WTC11 (cell line): ENCODE results near the gene THSD4.

ENCODE experiments used
- CREB1 ChIP-seq: sonication (generic); formaldehyde crosslinking; IDR thresholded peaks from 2 replicates; pipeline ENCODE4 v1.8.0; 2023; ENCODE audit warnings: mild to moderate bottlenecking, missing genetic modification reagents
- GRHL2 ChIP-seq: fragments of 250-450 bp; sonication (Bioruptor Pico); IDR thresholded peaks from 2 replicates; pipeline ENCODE4 v1.8.0; 2022; ENCODE audit warnings: mild to moderate bottlenecking, moderate library complexity; ENCODE audit not compliant: insufficient replicate concordance, severe bottlenecking
- JUN ChIP-seq: sonication (generic); formaldehyde crosslinking; IDR thresholded peaks from 2 replicates; pipeline ENCODE4 v1.8.0; 2023; ENCODE audit warnings: mild to moderate bottlenecking, missing genetic modification reagents
- MYBL2 ChIP-seq: sonication (generic); formaldehyde crosslinking; IDR thresholded peaks from 2 replicates; pipeline ENCODE4 v1.8.1; 2023; ENCODE audit warnings: mild to moderate bottlenecking, moderate library complexity, missing genetic modification reagents
- NR3C1 ChIP-seq: sonication (generic); formaldehyde crosslinking; conservative IDR thresholded peaks from 2 replicates; pipeline ENCODE4 v1.8.1; 2023; ENCODE audit warnings: low read depth, mild to moderate bottlenecking, missing genetic modification reagents
- ZNF138 ChIP-seq: sonication (generic); formaldehyde crosslinking; conservative IDR thresholded peaks from 2 replicates; pipeline ENCODE4 v1.8.1; 2022; ENCODE audit warnings: mild to moderate bottlenecking, moderate library complexity, missing genetic modification reagents
- TF ChIP-seq, protein P1 (sequence below): fragments of 200-600 bp; IDR thresholded peaks from 2 replicates; pipeline ENCODE4 v1.8.0; 2022; ENCODE audit warnings: antibody characterized with exemption
- TF ChIP-seq, protein P2 (sequence below): sonication (generic); formaldehyde crosslinking; conservative IDR thresholded peaks from 2 replicates; pipeline ENCODE4 v1.8.1; 2023; ENCODE audit warnings: mild to moderate bottlenecking, low read depth, missing genetic modification reagents, moderate library complexity
- TF ChIP-seq, protein P3 (sequence below): sonication (generic); formaldehyde crosslinking; IDR thresholded peaks from 2 replicates; pipeline ENCODE4 v1.8.0; 2023; ENCODE audit warnings: missing genetic modification reagents, mild to moderate bottlenecking, borderline replicate concordance
- TF ChIP-seq, protein P4 (sequence below): sonication (generic); formaldehyde crosslinking; IDR thresholded peaks from 2 replicates; pipeline ENCODE4 v1.8.1; 2022; ENCODE audit warnings: mild to moderate bottlenecking, missing genetic modification reagents, moderate library complexity, borderline replicate concordance

DNA sequence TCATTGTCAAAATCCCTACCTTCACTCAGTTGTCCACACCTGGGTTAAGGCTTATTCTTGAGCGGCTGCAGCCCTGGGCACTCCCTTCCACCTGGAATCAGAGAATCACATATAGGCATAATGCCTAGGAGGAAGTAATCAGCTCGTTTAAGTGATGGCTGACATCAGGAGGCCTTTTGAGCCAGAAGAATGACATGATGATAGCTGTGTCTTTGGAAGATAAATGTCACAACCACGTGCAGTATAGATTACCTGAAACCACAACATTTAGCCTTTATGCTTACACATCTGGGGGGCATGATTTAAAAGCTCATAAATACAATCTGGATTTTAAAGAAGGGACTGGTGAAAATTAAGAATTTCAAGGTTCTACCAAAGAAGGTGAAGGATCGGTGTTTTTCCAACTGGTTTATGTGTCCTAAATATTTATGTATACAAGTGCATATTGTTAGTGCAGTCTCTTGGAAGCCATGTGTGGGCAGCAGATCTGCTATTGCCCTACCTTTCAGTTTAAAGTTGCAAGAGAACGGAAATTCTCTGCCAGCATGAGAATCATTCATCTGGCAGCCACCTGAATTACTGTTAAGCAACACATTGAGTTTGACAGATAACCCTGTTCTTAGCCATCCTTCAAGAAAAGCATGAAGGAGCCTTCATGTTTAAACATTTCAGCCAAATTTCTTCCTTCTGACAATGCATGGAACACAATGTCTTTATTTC lies 531.7 kb downstream of the THSD4 start:
- TF ChIP-seq GRHL2 (no peak), JUN (CRISPR knock-in tag) (no peak), ZNF138 (CRISPR knock-in tag) (no peak), NR3C1 (CRISPR knock-in tag) (no peak), CREB1 (CRISPR knock-in tag) (no peak), MYBL2 (CRISPR knock-in tag) (no peak)
- TF ChIP-seq, protein P1, sequence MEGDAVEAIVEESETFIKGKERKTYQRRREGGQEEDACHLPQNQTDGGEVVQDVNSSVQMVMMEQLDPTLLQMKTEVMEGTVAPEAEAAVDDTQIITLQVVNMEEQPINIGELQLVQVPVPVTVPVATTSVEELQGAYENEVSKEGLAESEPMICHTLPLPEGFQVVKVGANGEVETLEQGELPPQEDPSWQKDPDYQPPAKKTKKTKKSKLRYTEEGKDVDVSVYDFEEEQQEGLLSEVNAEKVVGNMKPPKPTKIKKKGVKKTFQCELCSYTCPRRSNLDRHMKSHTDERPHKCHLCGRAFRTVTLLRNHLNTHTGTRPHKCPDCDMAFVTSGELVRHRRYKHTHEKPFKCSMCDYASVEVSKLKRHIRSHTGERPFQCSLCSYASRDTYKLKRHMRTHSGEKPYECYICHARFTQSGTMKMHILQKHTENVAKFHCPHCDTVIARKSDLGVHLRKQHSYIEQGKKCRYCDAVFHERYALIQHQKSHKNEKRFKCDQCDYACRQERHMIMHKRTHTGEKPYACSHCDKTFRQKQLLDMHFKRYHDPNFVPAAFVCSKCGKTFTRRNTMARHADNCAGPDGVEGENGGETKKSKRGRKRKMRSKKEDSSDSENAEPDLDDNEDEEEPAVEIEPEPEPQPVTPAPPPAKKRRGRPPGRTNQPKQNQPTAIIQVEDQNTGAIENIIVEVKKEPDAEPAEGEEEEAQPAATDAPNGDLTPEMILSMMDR: no peak
- TF ChIP-seq, protein P2, sequence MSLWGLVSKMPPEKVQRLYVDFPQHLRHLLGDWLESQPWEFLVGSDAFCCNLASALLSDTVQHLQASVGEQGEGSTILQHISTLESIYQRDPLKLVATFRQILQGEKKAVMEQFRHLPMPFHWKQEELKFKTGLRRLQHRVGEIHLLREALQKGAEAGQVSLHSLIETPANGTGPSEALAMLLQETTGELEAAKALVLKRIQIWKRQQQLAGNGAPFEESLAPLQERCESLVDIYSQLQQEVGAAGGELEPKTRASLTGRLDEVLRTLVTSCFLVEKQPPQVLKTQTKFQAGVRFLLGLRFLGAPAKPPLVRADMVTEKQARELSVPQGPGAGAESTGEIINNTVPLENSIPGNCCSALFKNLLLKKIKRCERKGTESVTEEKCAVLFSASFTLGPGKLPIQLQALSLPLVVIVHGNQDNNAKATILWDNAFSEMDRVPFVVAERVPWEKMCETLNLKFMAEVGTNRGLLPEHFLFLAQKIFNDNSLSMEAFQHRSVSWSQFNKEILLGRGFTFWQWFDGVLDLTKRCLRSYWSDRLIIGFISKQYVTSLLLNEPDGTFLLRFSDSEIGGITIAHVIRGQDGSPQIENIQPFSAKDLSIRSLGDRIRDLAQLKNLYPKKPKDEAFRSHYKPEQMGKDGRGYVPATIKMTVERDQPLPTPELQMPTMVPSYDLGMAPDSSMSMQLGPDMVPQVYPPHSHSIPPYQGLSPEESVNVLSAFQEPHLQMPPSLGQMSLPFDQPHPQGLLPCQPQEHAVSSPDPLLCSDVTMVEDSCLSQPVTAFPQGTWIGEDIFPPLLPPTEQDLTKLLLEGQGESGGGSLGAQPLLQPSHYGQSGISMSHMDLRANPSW (CRISPR knock-in tag): no peak
- TF ChIP-seq, protein P3, sequence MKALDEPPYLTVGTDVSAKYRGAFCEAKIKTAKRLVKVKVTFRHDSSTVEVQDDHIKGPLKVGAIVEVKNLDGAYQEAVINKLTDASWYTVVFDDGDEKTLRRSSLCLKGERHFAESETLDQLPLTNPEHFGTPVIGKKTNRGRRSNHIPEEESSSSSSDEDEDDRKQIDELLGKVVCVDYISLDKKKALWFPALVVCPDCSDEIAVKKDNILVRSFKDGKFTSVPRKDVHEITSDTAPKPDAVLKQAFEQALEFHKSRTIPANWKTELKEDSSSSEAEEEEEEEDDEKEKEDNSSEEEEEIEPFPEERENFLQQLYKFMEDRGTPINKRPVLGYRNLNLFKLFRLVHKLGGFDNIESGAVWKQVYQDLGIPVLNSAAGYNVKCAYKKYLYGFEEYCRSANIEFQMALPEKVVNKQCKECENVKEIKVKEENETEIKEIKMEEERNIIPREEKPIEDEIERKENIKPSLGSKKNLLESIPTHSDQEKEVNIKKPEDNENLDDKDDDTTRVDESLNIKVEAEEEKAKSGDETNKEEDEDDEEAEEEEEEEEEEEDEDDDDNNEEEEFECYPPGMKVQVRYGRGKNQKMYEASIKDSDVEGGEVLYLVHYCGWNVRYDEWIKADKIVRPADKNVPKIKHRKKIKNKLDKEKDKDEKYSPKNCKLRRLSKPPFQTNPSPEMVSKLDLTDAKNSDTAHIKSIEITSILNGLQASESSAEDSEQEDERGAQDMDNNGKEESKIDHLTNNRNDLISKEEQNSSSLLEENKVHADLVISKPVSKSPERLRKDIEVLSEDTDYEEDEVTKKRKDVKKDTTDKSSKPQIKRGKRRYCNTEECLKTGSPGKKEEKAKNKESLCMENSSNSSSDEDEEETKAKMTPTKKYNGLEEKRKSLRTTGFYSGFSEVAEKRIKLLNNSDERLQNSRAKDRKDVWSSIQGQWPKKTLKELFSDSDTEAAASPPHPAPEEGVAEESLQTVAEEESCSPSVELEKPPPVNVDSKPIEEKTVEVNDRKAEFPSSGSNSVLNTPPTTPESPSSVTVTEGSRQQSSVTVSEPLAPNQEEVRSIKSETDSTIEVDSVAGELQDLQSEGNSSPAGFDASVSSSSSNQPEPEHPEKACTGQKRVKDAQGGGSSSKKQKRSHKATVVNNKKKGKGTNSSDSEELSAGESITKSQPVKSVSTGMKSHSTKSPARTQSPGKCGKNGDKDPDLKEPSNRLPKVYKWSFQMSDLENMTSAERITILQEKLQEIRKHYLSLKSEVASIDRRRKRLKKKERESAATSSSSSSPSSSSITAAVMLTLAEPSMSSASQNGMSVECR (CRISPR knock-in tag): no peak
- TF ChIP-seq, protein P4, sequence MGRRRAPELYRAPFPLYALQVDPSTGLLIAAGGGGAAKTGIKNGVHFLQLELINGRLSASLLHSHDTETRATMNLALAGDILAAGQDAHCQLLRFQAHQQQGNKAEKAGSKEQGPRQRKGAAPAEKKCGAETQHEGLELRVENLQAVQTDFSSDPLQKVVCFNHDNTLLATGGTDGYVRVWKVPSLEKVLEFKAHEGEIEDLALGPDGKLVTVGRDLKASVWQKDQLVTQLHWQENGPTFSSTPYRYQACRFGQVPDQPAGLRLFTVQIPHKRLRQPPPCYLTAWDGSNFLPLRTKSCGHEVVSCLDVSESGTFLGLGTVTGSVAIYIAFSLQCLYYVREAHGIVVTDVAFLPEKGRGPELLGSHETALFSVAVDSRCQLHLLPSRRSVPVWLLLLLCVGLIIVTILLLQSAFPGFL (CRISPR knock-in tag): no peak
